ENCODE measurements around the gene GABBR2. TPM values are rescaled to one million over a fixed set of nuclear protein-coding genes. Genes with fewer than 3 reads are reported as not detected.

The GABBR2 gene
- total and polyA plus RNA-seq, 2 of the 8 experiments (the other 6 are each of a cell fraction or from before 2014, with no cell fraction given): 0.50 to 1.2 TPM

- TF ChIP-seq CHD7 (IDR thresholded peaks at IDR 0.05; ENCODE audit: insufficient replicate concordance, low read length): no peak
These were observed 93.1 kb downstream of the GABBR2 start (continued) for GRCh38 chr9:98615633-98616032.

Measured in H1 (cell line).